OCI-LY7 (cell line): ENCODE results near the gene CDKL5. TPM values are rescaled to one million over a fixed set of nuclear protein-coding genes. Genes with fewer than 3 reads are reported as not detected.

Experiments used
- BruUV-seq: library from RNA; stranded (reverse); fragments of 400-500 nt; replicated peaks from 2 replicates; lab custom pipeline; 2021; lab: Mats Ljungman, UMichigan
- CTCF ChIA-PET: fragments of 300-600 bp; sonication (Branson Sonifier 250); formaldehyde crosslinking; loops from one replicate; lab custom pipeline; 2022; ENCODE audit warnings: antibody characterized with exemption; ENCODE audit not compliant: unreplicated experiment; lab: Charles Lee
- POLR2A ChIA-PET: fragments of 300-600 bp; sonication (Branson Sonifier 250); formaldehyde crosslinking; loops from one replicate; lab custom pipeline; 2022; ENCODE audit warnings: antibody characterized with exemption; lab: Charles Lee
- DNase-seq: peaks from one replicate; pipeline ENCODE4 v3.0.0-alpha.2; 2015; ENCODE audit warnings: low spot score
- H2AFZ ChIP-seq: fragments of 200-600 bp; sonication (generic), shearing (Covaris generic); 2 replicates; pipeline ENCODE4 v1.6.1; 2014; ENCODE audit warnings: mild to moderate bottlenecking, antibody characterized with exemption, low read length, moderate library complexity
- H3K27ac ChIP-seq: fragments of 200-600 bp; sonication (generic); 2 replicates; pipeline ENCODE4 v1.5.1; 2014; ENCODE audit warnings: mixed run types, low read depth, mild to moderate bottlenecking, moderate library complexity, low read length, inconsistent platforms; ENCODE audit not compliant: poor library complexity, severe bottlenecking
- H3K36me3 ChIP-seq: fragments of 200-600 bp; sonication (generic); 2 replicates; pipeline ENCODE4 v1.6.1; 2014; ENCODE audit warnings: mild to moderate bottlenecking, antibody characterized with exemption, low read length, moderate library complexity, mixed read lengths; ENCODE audit not compliant: insufficient read depth
- H3K4me1 ChIP-seq: fragments of 200-600 bp; sonication (generic); 2 replicates; pipeline ENCODE4 v1.5.1; 2014; ENCODE audit warnings: mild to moderate bottlenecking, low read length; ENCODE audit not compliant: insufficient read depth, poor library complexity, severe bottlenecking
- H3K4me2 ChIP-seq: fragments of 200-600 bp; sonication (generic); 2 replicates; pipeline ENCODE4 v1.6.1; 2014; ENCODE audit warnings: mild to moderate bottlenecking, low read length
- H3K4me3 ChIP-seq: fragments of 200-600 bp; sonication (generic); 2 replicates; pipeline ENCODE4 v1.5.1; 2014; ENCODE audit warnings: mild to moderate bottlenecking, low read depth, low read length; ENCODE audit not compliant: poor library complexity, severe bottlenecking
- H3K79me2 ChIP-seq: fragments of 200-600 bp; sonication (generic); 2 replicates; pipeline ENCODE4 v1.6.1; 2016; ENCODE audit warnings: low read depth, mild to moderate bottlenecking, low read length, moderate library complexity, mixed read lengths; ENCODE audit not compliant: insufficient read depth
- H3K9me2 ChIP-seq: fragments of 200-600 bp; sonication (generic); 2 replicates; pipeline ENCODE4 v1.6.1; 2016; ENCODE audit warnings: mild to moderate bottlenecking, low read length, mixed read lengths; ENCODE audit not compliant: insufficient read depth
- H3K9me3 ChIP-seq: fragments of 200-600 bp; sonication (generic); 2 replicates; pipeline ENCODE4 v1.6.1; 2014; ENCODE audit warnings: mild to moderate bottlenecking, mixed run types, low read length, mixed read lengths
- H4K20me1 ChIP-seq: fragments of 200-600 bp; sonication (generic); 2 replicates; pipeline ENCODE4 v1.6.1; 2014; ENCODE audit warnings: mild to moderate bottlenecking, antibody characterized with exemption, low read length, moderate library complexity, mixed read lengths; ENCODE audit not compliant: insufficient read depth
- CTCF ChIP-seq: fragments of 200-600 bp; sonication (generic); conservative IDR thresholded peaks from 2 replicates; pipeline ENCODE4 v1.5.1; 2014; ENCODE audit warnings: mild to moderate bottlenecking, antibody characterized with exemption, low read length, moderate library complexity, mixed read lengths
- EZH2phosphoT487 ChIP-seq: fragments of 200-600 bp; sonication (generic); IDR thresholded peaks from 2 replicates; pipeline ENCODE4 v1.6.1; 2018; ENCODE audit warnings: low read depth, borderline replicate concordance, mild to moderate bottlenecking, mixed run types, antibody characterized with exemption, low read length, moderate library complexity, mixed read lengths
- intact Hi-C: fragments of 100-400 bp; cut with micrococcal nuclease; formaldehyde crosslinking; loops from one replicate; pipeline ENCODE4 v1.10.0; 2022; ENCODE audit not compliant: unreplicated experiment
- total RNA-seq, 2 experiments: library from RNA; depleted of rRNA in 1 of 2; stranded (reverse); fragments of >200 nt in 1 of 2; shearing (Covaris generic) in 1 of 2; gene quantifications; 2 replicates each; pipeline ENCODE4 v1.2.3, GENCODE V29; 2014 to 2022

CDKL5 gene
- total RNA-seq, 2 experiments from 2014 or later: 1.3 to 2.0 TPM

- Histone ChIP-seq H3K4me3 (no peak overlapping the region), H3K9me3 (no peaks in the 10 kb centered on the region), H3K4me1 (no peaks in the 10 kb centered on the region), H3K79me2 (no peaks in the 10 kb centered on the region), H3K27ac (no peak overlapping the region), H4K20me1 (no peaks in the 10 kb centered on the region), H3K4me2 (no peak overlapping the region), H2AFZ (no peak overlapping the region), H3K9me2 (no peaks in the 10 kb centered on the region), H3K36me3 (no peaks in the 10 kb centered on the region)
- no TSS peak for BruUV-seq
- POLR2A ChIA-PET: no interaction called here
- intact Hi-C loops: no loop called here
- CTCF ChIA-PET: no interaction called here
- no peak for TF ChIP-seq CTCF
- TF ChIP-seq EZH2phosphoT487: no peak
- DNase-seq: no peak
Observed at GRCh38 chrX:18624599-18624998, 199.2 kb downstream of the CDKL5 start.

GRCh38 chrX:18630934-18631333 lies 205.5 kb downstream of the CDKL5 start:
- BruUV-seq: no TSS peak
- Histone ChIP-seq H4K20me1 (no peaks in the 10 kb centered on the region), H2AFZ (no peak overlapping the region), H3K9me3 (no peaks in the 10 kb centered on the region), H3K79me2 (no peaks in the 10 kb centered on the region), H3K27ac (no peak overlapping the region), H3K36me3 (no peaks in the 10 kb centered on the region), H3K4me1 (no peaks in the 10 kb centered on the region), H3K9me2 (no peaks in the 10 kb centered on the region), H3K4me2 (no peak overlapping the region), H3K4me3 (no peak overlapping the region)
- no peak for DNase-seq
- no peak for TF ChIP-seq EZH2phosphoT487
- TF ChIP-seq CTCF: no peak
- CTCF ChIA-PET: no interaction called here
- intact Hi-C loops: no loop called here
- POLR2A ChIA-PET: no interaction called here

- H3K4me3 ChIP-seq: no peak overlapping the region
- TF ChIP-seq CTCF (no peak), EZH2phosphoT487 (no peak)
- H3K27ac ChIP-seq: no peak overlapping the region
- no peaks in the 10 kb centered on the region for H3K4me1 ChIP-seq
- H2AFZ ChIP-seq: no peak overlapping the region
- ChIA-PET POLR2A (no interaction called here), CTCF (no interaction called here)
- H3K4me2 ChIP-seq: no peak overlapping the region
- intact Hi-C loops: no loop called here
- BruUV-seq: no TSS peak
- no peaks in the 10 kb centered on the region for H3K36me3 ChIP-seq
- H4K20me1 ChIP-seq: no peaks in the 10 kb centered on the region
- no peak for DNase-seq
- H3K9me3 ChIP-seq: no peaks in the 10 kb centered on the region
- no peaks in the 10 kb centered on the region for H3K79me2 ChIP-seq
- no peaks in the 10 kb centered on the region for H3K9me2 ChIP-seq
Observed at GRCh38 chrX:18638398-18638797, 213.0 kb downstream of the CDKL5 start.
